Activated T-cell treated with anti-CD3 and anti-CD28 coated beads, Interleukin-2, amount 50 U/mL, for 4 hours (primary cell): ENCODE results near the gene PARP6. TPM values are rescaled to one million over a fixed set of nuclear protein-coding genes. Genes with fewer than 3 reads are reported as not detected.

ENCODE experiments used
- ATAC-seq, 2 donors: fragments of 200-7000 bp; cut with Tn5 transposase; one replicate each; pipeline ENCODE4 v1.10.0; 2021
- DNase-seq: peaks from one replicate; pipeline ENCODE4 v3.0.0-alpha.2; 2020
- H3K27me3 Mint-ChIP-seq: one replicate; pipeline ENCODE4 v1.8.0; 2021; ENCODE audit warnings: low read depth, mixed read lengths
- H3K36me3 Mint-ChIP-seq: one replicate; pipeline ENCODE4 v1.8.0; 2022; ENCODE audit warnings: mixed read lengths; ENCODE audit not compliant: insufficient read depth
- H3K4me1 Mint-ChIP-seq: one replicate; pipeline ENCODE4 v1.8.0; 2021; ENCODE audit warnings: low read depth, mixed read lengths
- H3K4me3 Mint-ChIP-seq: one replicate; pipeline ENCODE4 v1.8.0; 2021; ENCODE audit warnings: mild to moderate bottlenecking, moderate library complexity, mixed read lengths
- H3K9me3 Mint-ChIP-seq: one replicate; pipeline ENCODE4 v1.8.0; 2021; ENCODE audit warnings: mixed read lengths
- total RNA-seq, 3 donors: library from RNA; stranded (reverse); gene quantifications; one replicate each; pipeline ENCODE4 v1.2.1, GENCODE V29; 2021

The PARP6 gene
- total RNA-seq, 3 donors from 2014 or later = 62.9 to 63.2 (median 62.9) TPM

- Mint-ChIP-seq H3K36me3 (peaks cover 64% of the 10 kb centered on the region), H3K9me3 (no peaks in the 10 kb centered on the region), H3K4me1 (peaks cover 9% of the 10 kb centered on the region), H3K4me3 (no peak overlapping the region), H3K27me3 (no peaks in the 10 kb centered on the region)
- ATAC-seq = no peak
- DNase-seq = no peak
Observed at GRCh38 chr15:72205896-72206676, 66.3 kb downstream of the PARP6 start.

GRCh38 chr15:72205273-72205672, 67.1 kb downstream of the PARP6 start:
- no peak for ATAC-seq
- Mint-ChIP-seq H3K27me3 (no peaks in the 10 kb centered on the region), H3K9me3 (no peaks in the 10 kb centered on the region)

GRCh38 chr15:72203507-72203837, 68.9 kb downstream of the PARP6 start:
- peaks cover 7% of the 10 kb centered on the region for H3K4me1 Mint-ChIP-seq
- H3K36me3 Mint-ChIP-seq = peaks cover 72% of the 10 kb centered on the region
- ATAC-seq (no peak), DNase-seq (no peak)
- H3K27me3 Mint-ChIP-seq = no peaks in the 10 kb centered on the region
- no peaks in the 10 kb centered on the region for H3K9me3 Mint-ChIP-seq
- H3K4me3 Mint-ChIP-seq = no peak overlapping the region

More at GRCh38 chr15:72205273-72205672, 67.1 kb downstream of the PARP6 start:
- H3K36me3 Mint-ChIP-seq = peaks cover 68% of the 10 kb centered on the region
- no peak for DNase-seq
- peaks cover 8% of the 10 kb centered on the region for H3K4me1 Mint-ChIP-seq
- H3K4me3 Mint-ChIP-seq = no peak overlapping the region

- Mint-ChIP-seq H3K4me3 (no peak overlapping the region), H3K27me3 (peaks cover 3% of the 10 kb centered on the region), H3K4me1 (peaks cover 9% of the 10 kb centered on the region)
Observed at GRCh38 chr15:72202801-72203506, 69.4 kb downstream of the PARP6 start.

GRCh38 chr15:72202302-72202701, 70.1 kb downstream of the PARP6 start:
- Mint-ChIP-seq H3K4me1 (peaks cover 11% of the 10 kb centered on the region), H3K9me3 (no peaks in the 10 kb centered on the region), H3K4me3 (no peak overlapping the region), H3K27me3 (peaks cover 5% of the 10 kb centered on the region), H3K36me3 (peaks cover 69% of the 10 kb centered on the region)
- DNase-seq (no peak), ATAC-seq (no peak)

More at GRCh38 chr15:72202801-72203506, 69.4 kb downstream of the PARP6 start:
- H3K36me3 Mint-ChIP-seq = peaks cover 69% of the 10 kb centered on the region
- H3K9me3 Mint-ChIP-seq = no peaks in the 10 kb centered on the region
- ATAC-seq = no peak
- DNase-seq = no peak

GRCh38 chr15:72201391-72201921, 70.9 kb downstream of the PARP6 start:
- peaks cover 9% of the 10 kb centered on the region for H3K27me3 Mint-ChIP-seq
- ATAC-seq = no peak
- H3K36me3 Mint-ChIP-seq = peaks cover 62% of the 10 kb centered on the region
- H3K9me3 Mint-ChIP-seq = no peaks in the 10 kb centered on the region
- no peak for DNase-seq
- H3K4me1 Mint-ChIP-seq = peaks cover 7% of the 10 kb centered on the region
- no peak overlapping the region for H3K4me3 Mint-ChIP-seq

GRCh38 chr15:72200395-72201237, 71.7 kb downstream of the PARP6 start:
- Mint-ChIP-seq H3K4me1 (peaks cover 7% of the 10 kb centered on the region), H3K27me3 (peaks cover 14% of the 10 kb centered on the region), H3K9me3 (no peaks in the 10 kb centered on the region), H3K36me3 (peaks cover 55% of the 10 kb centered on the region), H3K4me3 (no peak overlapping the region)
- DNase-seq (no peak), ATAC-seq (no peak)

- Mint-ChIP-seq H3K4me1 (peaks cover 7% of the 10 kb centered on the region), H3K9me3 (no peaks in the 10 kb centered on the region), H3K27me3 (peaks cover 17% of the 10 kb centered on the region), H3K36me3 (peaks cover 47% of the 10 kb centered on the region), H3K4me3 (no peak overlapping the region)
- DNase-seq (peak; percentile 71), ATAC-seq (peak; percentile 58 to 59)
Observed at GRCh38 chr15:72199721-72200212, 72.6 kb downstream of the PARP6 start.

- DNase-seq (no peak), ATAC-seq (no peak)
- H3K4me1 Mint-ChIP-seq = peaks cover 6% of the 10 kb centered on the region
- peaks cover 41% of the 10 kb centered on the region for H3K36me3 Mint-ChIP-seq
- peaks cover 17% of the 10 kb centered on the region for H3K27me3 Mint-ChIP-seq
- no peak overlapping the region for H3K4me3 Mint-ChIP-seq
- H3K9me3 Mint-ChIP-seq = no peaks in the 10 kb centered on the region
Observed at GRCh38 chr15:72199205-72199515, 73.2 kb downstream of the PARP6 start.

- peak overlapping the region; percentile 64 for H3K4me3 Mint-ChIP-seq
- DNase-seq = no peak
- H3K9me3 Mint-ChIP-seq = no peaks in the 10 kb centered on the region
- peaks cover 20% of the 10 kb centered on the region for H3K27me3 Mint-ChIP-seq
- H3K36me3 Mint-ChIP-seq = peaks cover 40% of the 10 kb centered on the region
- ATAC-seq = no peak
- peaks cover 6% of the 10 kb centered on the region for H3K4me1 Mint-ChIP-seq
Observed at GRCh38 chr15:72198356-72199204, 73.8 kb downstream of the PARP6 start.

- Mint-ChIP-seq H3K4me3 (peak within 1 kb of the TSS; percentile 64), H3K9me3 (no peaks in the 10 kb centered on the region), H3K4me1 (peaks cover 6% of the 10 kb centered on the region), H3K36me3 (peaks cover 33% of the 10 kb centered on the region), H3K27me3 (peaks cover 21% of the 10 kb centered on the region)
- DNase-seq (peak; percentile 21), ATAC-seq (peak; percentile 69 to 74)
Observed at GRCh38 chr15:72197460-72198355, 74.6 kb downstream of the PARP6 start, which contains the start of gene GRAMD2A. Gene GRAMD2A, minus strand, starts transcription at chr15:72197787.

- H3K27me3 Mint-ChIP-seq = peaks cover 25% of the 10 kb centered on the region
- H3K4me1 Mint-ChIP-seq = peaks cover 6% of the 10 kb centered on the region
- H3K9me3 Mint-ChIP-seq = no peaks in the 10 kb centered on the region
- ATAC-seq = peak; percentile 19 to 21
- peaks cover 27% of the 10 kb centered on the region for H3K36me3 Mint-ChIP-seq
- DNase-seq = no peak
- H3K4me3 Mint-ChIP-seq = peak overlapping the region; percentile 54
Observed at GRCh38 chr15:72197041-72197459, 75.3 kb downstream of the PARP6 start.
